OCI-LY3 (cell line): ENCODE data around the gene RIMOC1.

Source experiments
- CTCF ChIP-seq: fragments of 200-600, 300-600 bp; sonication (generic); IDR thresholded peaks from 2 replicates; pipeline ENCODE4 v1.5.1; 2014; ENCODE audit warnings: antibody characterized with exemption, low read length, low read depth
- EZH2phosphoT487 ChIP-seq: fragments of 200-600 bp; shearing (Covaris generic); IDR thresholded peaks from 2 replicates; pipeline ENCODE4 v1.6.1; 2018; ENCODE audit warnings: antibody characterized with exemption, mixed run types, low read depth

GRCh38 chr5:41903892-41904799 lies at the start of gene RIMOC1:
- no peak for TF ChIP-seq CTCF
- no peak for TF ChIP-seq EZH2phosphoT487
